ENCODE data around the gene DPH5.

The DPH5 gene

DNA sequence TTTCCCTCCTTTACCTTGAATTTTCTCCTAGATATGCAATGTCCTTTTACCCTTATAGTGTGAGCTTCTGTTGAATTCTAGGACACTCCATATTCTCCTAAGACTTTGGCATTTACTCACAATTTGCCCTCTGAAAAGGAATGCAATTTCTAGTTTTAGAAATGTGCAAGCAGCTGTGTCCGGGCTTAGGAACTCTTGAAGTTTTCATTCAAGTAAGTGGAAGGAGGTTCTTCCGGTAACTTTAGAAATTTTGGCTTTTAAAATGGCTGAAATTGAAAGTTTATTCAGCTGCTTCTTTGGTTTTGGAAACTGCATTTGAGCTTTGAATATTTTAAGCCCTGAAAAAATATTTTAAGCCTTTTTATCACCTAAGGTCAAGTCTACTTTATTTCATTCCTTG lies 56.3 kb downstream of the DPH5 start:
- no peak overlapping the region for H3K4me3 ChIP-seq (ENCODE audit: low read depth, low read length)

DNA sequence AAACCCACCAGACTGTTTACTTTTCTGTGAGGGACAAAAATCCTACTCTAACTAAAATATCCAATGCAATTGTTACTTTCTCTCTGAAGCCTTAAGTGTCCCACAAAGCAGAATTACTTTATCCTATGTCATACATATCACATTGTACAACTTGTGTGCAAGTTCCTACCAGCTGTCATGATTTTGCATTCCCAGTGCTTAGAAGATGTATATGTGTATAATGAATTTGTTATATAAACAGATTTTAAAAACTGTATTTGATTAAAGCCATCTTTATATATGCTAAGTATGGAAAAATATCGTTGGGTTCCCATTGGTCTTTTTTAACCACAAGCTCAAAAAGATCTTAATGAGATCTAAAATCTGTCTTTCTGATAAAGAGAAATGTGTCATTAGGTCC lies 57.0 kb downstream of the DPH5 start:
- Histone ChIP-seq H3K27ac (ENCODE audit: low read depth, low read length) (no peak overlapping the region), H2BK12ac (ENCODE audit: low read length) (no peak overlapping the region), H3K23ac (ENCODE audit: low read length) (no peak overlapping the region), H3K27me3 (ENCODE audit: insufficient read depth, low read length) (no peaks in the 10 kb centered on the region), H2AK5ac (ENCODE audit: low read length) (no peak overlapping the region), H4K8ac (ENCODE audit: low read depth, low read length) (no peak overlapping the region), H2BK120ac (ENCODE audit: insufficient read depth, low read length, poor library complexity) (no peak overlapping the region), H3K14ac (ENCODE audit: low read length) (no peak overlapping the region), H4K91ac (ENCODE audit: low read depth, low read length) (no peak overlapping the region), H3K9ac (ENCODE audit: low read length) (no peak overlapping the region), H3K4me2 (ENCODE audit: low read length) (no peak overlapping the region), H4K12ac (ENCODE audit: low read depth, low read length) (no peak overlapping the region), H3K36me3 (ENCODE audit: control insufficient read depth in 1 of 2, insufficient read depth in 2 of 2, low read length in 2 of 2) (peaks cover 7 to 9% of the 10 kb centered on the region in 2 experiments), H3K4me3 (ENCODE audit: low read depth, low read length) (no peak overlapping the region), H3K18ac (ENCODE audit: low read length) (no peak overlapping the region), H2BK5ac (ENCODE audit: low read depth, low read length, poor library complexity) (no peak overlapping the region), H2AFZ (ENCODE audit: insufficient read depth, low read length, poor library complexity) (no peak overlapping the region), H3K9me3 (ENCODE audit: insufficient read depth, low read depth, low read length) (no peaks in the 10 kb centered on the region), H3K4ac (ENCODE audit: low read depth, low read length) (no peak overlapping the region), H3K79me2 (ENCODE audit: control insufficient read depth, insufficient read depth, low read length, poor library complexity) (no peaks in the 10 kb centered on the region), H3K79me1 (ENCODE audit: low read length) (no peaks in the 10 kb centered on the region), H3K4me1 (ENCODE audit: control insufficient read depth in 1 of 2, insufficient read depth in 2 of 2, low read length in 2 of 2) (no peaks in the 10 kb centered on the region)
- no peak for DNase-seq
- no CpG with 5 or more reads among the region's 1 CpG for WGBS (ENCODE audit: extremely low coverage, insufficient coverage, insufficient read length)

More for the DNA sequence above, 56.3 kb downstream of the DPH5 start:
- Histone ChIP-seq H4K8ac (ENCODE audit: low read depth, low read length) (no peak overlapping the region), H3K79me1 (ENCODE audit: low read length) (no peaks in the 10 kb centered on the region), H2AFZ (ENCODE audit: insufficient read depth, low read length, poor library complexity) (no peak overlapping the region), H3K18ac (ENCODE audit: low read length) (no peak overlapping the region), H2BK12ac (ENCODE audit: low read length) (no peak overlapping the region), H3K23ac (ENCODE audit: low read length) (no peak overlapping the region), H2BK120ac (ENCODE audit: insufficient read depth, low read length, poor library complexity) (no peak overlapping the region), H3K9me3 (ENCODE audit: insufficient read depth, low read depth, low read length) (no peaks in the 10 kb centered on the region), H2BK5ac (ENCODE audit: low read depth, low read length, poor library complexity) (no peak overlapping the region), H3K27me3 (ENCODE audit: insufficient read depth, low read length) (no peaks in the 10 kb centered on the region), H4K91ac (ENCODE audit: low read depth, low read length) (no peak overlapping the region), H3K36me3 (ENCODE audit: control insufficient read depth in 1 of 2, insufficient read depth in 2 of 2, low read length in 2 of 2) (peaks cover 7 to 9% of the 10 kb centered on the region in 2 experiments), H3K4me2 (ENCODE audit: low read length) (no peak overlapping the region), H3K4me1 (ENCODE audit: control insufficient read depth in 1 of 2, insufficient read depth in 2 of 2, low read length in 2 of 2) (no peaks in the 10 kb centered on the region), H3K14ac (ENCODE audit: low read length) (no peak overlapping the region), H3K4ac (ENCODE audit: low read depth, low read length) (no peak overlapping the region), H3K9ac (ENCODE audit: low read length) (no peak overlapping the region), H3K27ac (ENCODE audit: low read depth, low read length) (no peak overlapping the region), H4K12ac (ENCODE audit: low read depth, low read length) (no peak overlapping the region), H3K79me2 (ENCODE audit: control insufficient read depth, insufficient read depth, low read length, poor library complexity) (no peaks in the 10 kb centered on the region), H2AK5ac (ENCODE audit: low read length) (no peak overlapping the region)
- WGBS (ENCODE audit: extremely low coverage, insufficient coverage, insufficient read length), result no CpG with 5 or more reads among the region's 2 CpGs
- DNase-seq, result peak in 1 of 2 donors; percentile 5

DNA sequence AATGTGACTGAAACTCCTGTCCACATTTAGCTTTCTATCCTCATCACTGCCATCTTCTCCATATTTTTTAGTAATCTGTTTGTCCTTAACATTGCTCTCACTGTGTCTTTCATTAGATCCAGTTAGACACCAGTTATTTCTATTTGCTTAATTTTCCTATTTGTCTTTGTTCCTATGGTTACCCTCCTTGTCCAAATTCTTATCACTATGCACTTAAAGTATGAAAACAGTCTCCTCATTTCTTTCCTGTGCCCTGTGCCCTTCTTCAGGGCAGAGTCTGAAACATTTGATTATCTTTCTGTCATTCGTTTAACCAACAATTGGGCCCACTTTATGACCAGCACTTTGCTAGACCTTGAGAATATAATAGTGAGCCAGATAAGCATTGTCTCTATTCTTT lies 65.5 kb downstream of the DPH5 start:
- H3K27me3 ChIP-seq (ENCODE audit: insufficient read depth, low read length), result no peaks in the 10 kb centered on the region
- no peaks in the 10 kb centered on the region for H3K36me3 ChIP-seq (ENCODE audit: control insufficient read depth in 1 of 2, insufficient read depth in 2 of 2, low read length in 2 of 2)
- no peak for DNase-seq
- H2BK12ac ChIP-seq (ENCODE audit: low read length), result no peak overlapping the region
- no peak overlapping the region for H4K8ac ChIP-seq (ENCODE audit: low read depth, low read length)
- no peak overlapping the region for H3K9ac ChIP-seq (ENCODE audit: low read length)
- WGBS (ENCODE audit: extremely low coverage, insufficient coverage, insufficient read length), result no CpG with 5 or more reads among the region's 1 CpG
- no peak overlapping the region for H2BK5ac ChIP-seq (ENCODE audit: low read depth, low read length, poor library complexity)
- no peak overlapping the region for H2BK120ac ChIP-seq (ENCODE audit: insufficient read depth, low read length, poor library complexity)
- H3K14ac ChIP-seq (ENCODE audit: low read length), result no peak overlapping the region
- no peaks in the 10 kb centered on the region for H3K79me2 ChIP-seq (ENCODE audit: control insufficient read depth, insufficient read depth, low read length, poor library complexity)
- no peak overlapping the region for H3K18ac ChIP-seq (ENCODE audit: low read length)
- no peak overlapping the region for H3K23ac ChIP-seq (ENCODE audit: low read length)
- H2AK5ac ChIP-seq (ENCODE audit: low read length), result no peak overlapping the region
- no peak overlapping the region for H4K91ac ChIP-seq (ENCODE audit: low read depth, low read length)
- no peaks in the 10 kb centered on the region for H3K4me1 ChIP-seq (ENCODE audit: control insufficient read depth in 1 of 2, insufficient read depth in 2 of 2, low read length in 2 of 2)
- H3K27ac ChIP-seq (ENCODE audit: low read depth, low read length), result no peak overlapping the region
- H3K9me3 ChIP-seq (ENCODE audit: insufficient read depth, low read depth, low read length), result no peaks in the 10 kb centered on the region
- no peak overlapping the region for H3K4me2 ChIP-seq (ENCODE audit: low read length)
- no peak overlapping the region for H2AFZ ChIP-seq (ENCODE audit: insufficient read depth, low read length, poor library complexity)
- no peaks in the 10 kb centered on the region for H3K79me1 ChIP-seq (ENCODE audit: low read length)
- no peak overlapping the region for H3K4me3 ChIP-seq (ENCODE audit: low read depth, low read length)
- H4K12ac ChIP-seq (ENCODE audit: low read depth, low read length), result no peak overlapping the region
- no peak overlapping the region for H3K4ac ChIP-seq (ENCODE audit: low read depth, low read length)

DNA sequence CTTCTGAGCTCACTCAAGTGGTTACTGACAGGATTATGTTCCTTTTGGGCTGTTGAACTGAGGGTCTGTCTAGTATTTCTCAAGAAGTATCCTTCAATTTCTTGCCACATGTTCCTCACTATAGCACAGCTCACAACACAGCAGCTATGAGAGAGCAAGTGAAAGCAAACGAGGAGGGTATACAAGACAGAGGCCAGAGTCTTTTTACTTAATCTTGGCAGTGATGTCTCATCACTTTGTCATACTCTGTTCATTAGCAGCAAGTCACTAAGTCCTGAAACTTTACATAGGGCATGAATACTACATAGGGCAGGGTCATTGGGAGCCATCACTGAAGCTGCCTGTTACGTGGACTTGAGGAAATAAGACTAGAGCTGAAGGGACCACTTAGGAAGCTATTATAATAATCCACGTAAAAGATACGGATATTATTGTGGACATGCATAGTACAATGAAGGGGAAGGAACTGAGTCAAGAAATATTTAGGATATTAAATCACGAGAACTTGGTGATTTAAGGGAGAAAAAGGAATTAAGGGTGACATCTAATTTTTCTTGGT lies 66.0 kb downstream of the DPH5 start:
- Histone ChIP-seq H3K79me2 (ENCODE audit: control insufficient read depth, insufficient read depth, low read length, poor library complexity) (no peaks in the 10 kb centered on the region), H3K4me2 (ENCODE audit: low read length) (no peak overlapping the region), H3K4ac (ENCODE audit: low read depth, low read length) (no peak overlapping the region), H4K8ac (ENCODE audit: low read depth, low read length) (no peak overlapping the region), H3K27me3 (ENCODE audit: insufficient read depth, low read length) (no peaks in the 10 kb centered on the region), H3K18ac (ENCODE audit: low read length) (no peak overlapping the region), H2BK120ac (ENCODE audit: insufficient read depth, low read length, poor library complexity) (no peak overlapping the region), H3K27ac (ENCODE audit: low read depth, low read length) (no peak overlapping the region), H2AFZ (ENCODE audit: insufficient read depth, low read length, poor library complexity) (no peak overlapping the region), H3K4me3 (ENCODE audit: low read depth, low read length) (no peak overlapping the region), H3K4me1 (ENCODE audit: control insufficient read depth in 1 of 2, insufficient read depth in 2 of 2, low read length in 2 of 2) (no peaks in the 10 kb centered on the region), H3K36me3 (ENCODE audit: control insufficient read depth in 1 of 2, insufficient read depth in 2 of 2, low read length in 2 of 2) (no peaks in the 10 kb centered on the region), H4K91ac (ENCODE audit: low read depth, low read length) (no peak overlapping the region), H3K9me3 (ENCODE audit: insufficient read depth, low read depth, low read length) (no peaks in the 10 kb centered on the region), H3K23ac (ENCODE audit: low read length) (no peak overlapping the region), H2BK12ac (ENCODE audit: low read length) (no peak overlapping the region), H3K79me1 (ENCODE audit: low read length) (no peaks in the 10 kb centered on the region), H3K9ac (ENCODE audit: low read length) (no peak overlapping the region), H2BK5ac (ENCODE audit: low read depth, low read length, poor library complexity) (no peak overlapping the region), H4K12ac (ENCODE audit: low read depth, low read length) (no peak overlapping the region), H2AK5ac (ENCODE audit: low read length) (no peak overlapping the region), H3K14ac (ENCODE audit: low read length) (no peak overlapping the region)
- no peak for DNase-seq
- WGBS (ENCODE audit: extremely low coverage, insufficient coverage, insufficient read length), result no CpG with 5 or more reads among the region's 5 CpGs
